Activated CD8-positive, alpha-beta memory T cell treated with anti-CD3 and anti-CD28 coated beads, Interleukin-2, amount 50 U/mL, for 1 hour (primary cell): Measurements from ENCODE around the gene MITD1.
"Not testable (repeated sequence)": the region's sequence is repeated elsewhere in the genome, so short reads cannot be mapped to it uniquely, and the experiment has no call there.

Experiments used
- DNase-seq: peaks from one replicate; pipeline ENCODE4 v3.0.0-alpha.2; 2020; ENCODE audit errors: extremely low read depth

Gene MITD1

DNA sequence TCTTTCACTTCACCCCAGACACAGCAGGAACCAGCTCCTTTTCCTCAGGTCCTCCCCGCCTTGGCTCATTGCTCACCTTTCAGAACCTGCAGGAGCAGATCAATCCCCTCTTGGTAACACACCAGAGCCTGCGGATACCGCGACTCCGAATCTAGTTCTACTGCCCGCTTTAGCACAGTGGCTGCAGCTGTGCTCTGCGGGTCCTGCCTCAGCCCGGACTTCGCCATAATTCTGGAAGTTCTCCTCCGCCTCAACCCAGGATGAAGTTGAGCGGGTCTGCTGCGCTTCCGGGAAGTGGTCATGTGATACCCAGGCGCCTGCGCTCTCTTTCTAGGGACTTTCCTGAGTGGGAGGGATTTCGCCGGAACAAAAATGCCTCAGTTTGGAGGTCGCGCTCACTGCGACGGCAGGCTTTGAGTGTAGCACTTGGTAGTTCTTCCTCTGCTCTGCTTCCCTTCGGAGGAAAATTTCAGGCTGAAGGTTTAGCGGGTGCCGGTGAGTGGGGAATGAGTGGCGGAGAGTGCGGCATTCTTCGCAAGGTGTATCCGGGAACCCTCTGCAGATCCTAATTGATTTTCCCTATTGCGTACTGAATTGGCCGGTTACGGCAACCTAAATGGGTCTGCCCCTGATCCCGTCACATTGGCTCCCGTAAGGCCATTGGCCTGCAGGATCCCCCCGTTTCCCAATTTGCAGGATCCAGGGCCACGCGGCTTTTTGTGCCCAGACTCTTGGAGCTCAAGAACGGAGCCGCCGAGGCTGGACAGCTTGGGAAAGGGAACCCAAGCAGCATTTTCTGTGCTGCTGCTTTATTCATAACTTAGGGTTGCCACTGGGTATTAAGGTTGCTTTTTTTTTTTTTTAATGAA, at the start of gene MITD1, which contains the start of gene MRPL30:
MITD1 (minus strand) TSS at position 304 of the 869 bp plus-strand sequence; CDS start at position 227, 77 bp downstream.
MRPL30 (plus strand) TSS at position 430 of the 869 bp plus-strand sequence. CDS start 5,020 bp downstream, outside the sequence.
- DNase-seq = peak; percentile 78

DNA sequence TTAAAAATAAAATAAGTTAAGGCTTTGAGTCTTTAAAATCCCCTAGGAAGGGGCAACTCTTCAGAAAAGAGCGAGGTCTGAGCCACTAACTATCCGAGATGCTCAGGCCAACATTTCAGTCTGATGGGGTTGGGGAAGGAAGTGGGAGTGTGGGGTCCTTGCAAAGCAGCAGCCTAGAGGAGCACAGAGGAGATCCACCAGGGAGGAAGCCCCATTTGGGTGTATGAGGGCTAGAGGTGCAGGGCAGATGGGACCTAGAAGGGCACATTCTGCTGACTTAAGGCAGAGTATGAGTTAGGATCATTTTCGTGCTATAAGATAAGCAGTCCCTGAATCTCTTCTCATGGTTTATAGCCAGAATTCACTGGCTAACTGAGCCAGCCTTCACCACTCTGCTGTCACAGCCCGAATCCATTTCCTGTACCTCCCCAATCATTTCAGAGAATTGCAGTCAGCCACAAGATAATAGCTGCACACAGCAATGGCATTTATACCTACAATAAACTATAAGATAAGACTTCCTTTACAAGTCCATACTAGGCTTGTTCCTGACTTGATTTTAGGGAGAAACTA, 37.2 kb upstream of the MITD1 start:
- no peak for DNase-seq

DNA sequence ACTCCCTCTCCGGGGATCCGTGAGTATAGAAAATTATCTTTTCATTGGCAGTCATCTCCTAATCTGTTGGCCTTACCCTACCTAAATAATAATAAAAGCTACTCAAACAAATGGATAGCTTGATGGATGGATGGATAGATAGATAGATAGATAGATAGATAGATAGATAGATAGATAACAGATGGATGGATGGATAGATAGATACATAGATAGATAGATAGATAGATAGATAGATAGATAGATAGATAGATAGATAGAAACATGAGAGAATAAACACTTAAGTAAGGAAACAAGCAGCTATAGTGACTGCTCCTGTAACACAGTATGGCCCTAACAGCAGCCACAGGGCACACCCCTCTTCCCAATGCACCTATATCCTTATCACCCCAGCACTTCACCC, 35.2 kb upstream of the MITD1 start:
- DNase-seq = no peak

DNA sequence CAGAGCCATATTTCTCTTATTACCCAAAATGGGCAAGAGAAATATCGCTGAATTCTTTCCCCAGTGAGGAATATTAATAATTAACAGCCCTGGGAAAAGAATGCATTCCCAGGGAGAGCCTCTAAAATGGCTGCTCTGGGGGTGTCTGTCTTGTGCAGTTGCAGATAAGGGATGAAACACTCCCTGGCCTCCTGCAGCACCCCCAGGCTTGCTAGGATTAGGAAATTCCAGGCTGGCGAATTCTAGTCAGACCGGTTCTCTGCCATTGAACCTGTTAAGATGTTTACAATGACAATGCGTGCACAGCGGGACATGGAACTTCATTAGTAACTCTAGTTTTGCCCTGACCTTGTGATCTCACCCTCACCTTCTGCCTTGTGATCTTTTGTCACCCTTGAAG, 24.6 kb upstream of the MITD1 start:
- DNase-seq = no peak

DNA sequence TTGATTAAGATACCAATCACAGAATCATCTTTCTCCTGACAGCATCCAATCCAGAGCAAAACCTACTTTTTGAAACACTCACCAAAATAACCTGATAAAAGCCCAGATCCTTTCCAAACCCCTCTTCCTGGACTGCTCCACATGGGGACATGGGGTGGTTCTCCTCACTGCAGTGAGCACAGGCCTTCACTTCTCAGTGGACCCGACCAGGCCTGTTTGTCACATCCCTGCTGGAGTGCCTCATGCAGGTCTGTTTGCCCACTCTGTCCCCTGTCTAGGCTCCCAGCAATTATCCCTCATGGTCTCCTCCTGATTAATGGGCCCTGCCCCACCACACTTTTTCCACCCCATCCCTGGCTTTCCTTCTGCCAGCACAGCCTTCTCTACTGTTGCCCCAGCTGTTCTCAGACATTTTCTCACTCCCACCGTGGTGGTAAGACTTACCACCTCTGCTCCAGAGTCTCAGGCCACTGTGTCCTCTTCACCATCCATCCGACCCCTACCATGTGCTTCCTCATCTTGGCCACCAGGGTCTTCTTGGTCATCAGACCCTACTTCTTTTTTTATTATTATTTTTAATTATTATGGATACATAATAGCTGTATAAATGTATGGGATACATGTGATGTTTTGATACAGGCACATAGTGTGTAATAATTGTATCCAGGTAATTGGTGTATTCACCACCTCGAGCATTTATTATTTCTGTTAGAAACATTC, 21.3 kb upstream of the MITD1 start:
- no peak for DNase-seq

DNA sequence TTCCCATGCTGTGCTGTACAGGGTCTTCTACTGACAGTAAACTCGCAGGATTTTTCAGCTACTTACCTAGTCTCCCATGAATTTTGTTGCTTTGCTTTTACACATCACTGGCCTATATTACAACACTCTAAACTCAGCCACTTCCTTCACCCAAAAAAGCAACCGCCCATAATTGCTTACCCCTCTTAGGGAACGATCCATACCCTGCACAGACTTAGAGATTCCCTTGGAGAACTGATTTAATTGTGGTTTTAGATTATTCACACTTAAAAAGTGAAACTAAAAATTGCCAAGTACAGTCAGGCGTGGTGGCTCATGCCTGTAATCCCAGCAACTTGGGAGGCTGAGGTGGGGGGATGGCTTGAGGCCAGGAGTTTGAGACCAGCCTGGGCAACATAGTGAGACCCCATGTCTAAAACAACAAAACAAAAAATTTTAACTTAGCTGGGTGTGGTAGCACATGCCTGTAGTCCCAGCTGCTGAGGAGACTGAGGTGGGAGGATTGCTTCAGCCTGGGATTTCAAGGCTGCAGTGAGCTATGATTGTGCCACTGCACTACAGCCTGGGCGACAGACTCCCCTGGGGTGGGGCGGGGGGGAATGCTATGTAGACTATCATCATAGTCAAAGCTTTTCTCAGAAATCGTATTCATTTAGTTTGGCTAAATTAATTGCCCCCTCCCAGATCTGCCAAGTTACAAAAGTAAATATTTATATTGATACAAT, 19.4 kb upstream of the MITD1 start:
- DNase-seq = no peak

DNA sequence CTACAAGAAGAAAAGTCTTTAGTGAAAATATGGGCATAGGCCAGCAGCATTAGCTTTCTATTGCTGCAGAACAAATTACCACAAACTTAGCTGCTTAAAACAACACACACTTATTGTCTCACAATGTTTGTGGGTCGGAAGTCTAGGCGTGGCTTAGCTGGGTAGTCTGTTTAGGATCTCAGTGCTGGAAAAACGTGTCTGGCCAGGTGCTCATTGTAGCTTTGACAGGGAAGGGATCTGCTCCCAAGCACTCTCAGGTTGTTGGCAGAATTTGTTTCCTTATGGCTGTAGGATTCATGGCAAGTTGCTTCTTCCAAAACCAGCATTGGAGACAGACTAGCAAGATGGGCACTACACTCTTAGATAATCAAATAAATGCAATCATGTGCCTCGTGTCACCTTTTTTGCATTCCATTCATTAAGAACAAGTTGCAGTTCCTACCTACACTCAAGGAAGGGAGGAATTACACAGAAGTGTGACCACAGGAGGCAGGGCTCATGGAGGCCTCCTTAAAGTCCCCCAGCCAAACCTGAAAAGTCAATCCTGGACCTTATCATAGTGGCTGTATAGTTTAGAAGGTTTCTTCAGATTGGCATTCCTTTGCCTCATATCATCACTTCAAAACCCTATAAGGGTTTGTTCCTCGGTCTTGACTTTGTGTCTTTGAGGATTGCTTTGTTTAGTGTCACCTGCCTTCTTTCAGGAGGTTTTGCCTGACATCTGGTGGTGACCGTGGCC, 17.4 kb upstream of the MITD1 start:
- no peak for DNase-seq

DNA sequence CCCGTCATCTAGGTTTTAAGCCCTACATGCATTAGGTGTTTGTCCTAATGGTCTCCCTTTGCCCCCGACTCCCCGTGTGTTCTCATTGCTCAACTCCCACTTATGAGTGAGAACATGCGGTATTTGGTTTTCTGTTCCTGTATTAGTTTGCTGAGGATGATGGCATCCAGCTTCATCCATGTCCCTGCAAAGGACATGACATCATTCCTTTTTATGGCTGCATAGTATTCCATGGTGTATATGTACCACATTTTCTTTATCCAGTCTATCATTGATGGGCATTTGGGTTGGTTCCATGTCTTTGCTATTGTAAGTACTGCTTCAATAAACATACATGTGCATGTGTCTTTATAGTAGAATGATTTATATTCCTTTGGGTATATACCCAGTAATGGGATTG, 11.5 kb upstream of the MITD1 start:
- DNase-seq = not testable (repeated sequence)

DNA sequence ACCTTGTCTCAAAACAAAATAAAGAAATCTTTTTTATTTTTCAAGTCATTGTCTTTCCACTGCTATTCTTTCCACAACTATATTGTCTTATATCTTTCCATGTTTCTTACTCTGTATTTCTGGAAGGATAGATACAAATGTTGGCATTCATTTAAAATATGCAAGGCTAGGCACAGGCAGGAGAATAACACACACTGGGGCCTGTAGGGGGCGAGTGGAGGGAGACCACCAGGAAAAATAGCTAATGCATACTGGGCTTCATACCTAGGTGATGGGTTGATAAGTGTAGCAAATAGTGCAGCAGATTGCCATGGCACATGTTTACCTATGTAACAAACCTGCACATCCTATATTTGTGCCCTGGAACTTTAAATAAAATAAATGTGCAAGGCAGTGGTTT, 9.7 kb upstream of the MITD1 start:
- DNase-seq = no peak

DNA sequence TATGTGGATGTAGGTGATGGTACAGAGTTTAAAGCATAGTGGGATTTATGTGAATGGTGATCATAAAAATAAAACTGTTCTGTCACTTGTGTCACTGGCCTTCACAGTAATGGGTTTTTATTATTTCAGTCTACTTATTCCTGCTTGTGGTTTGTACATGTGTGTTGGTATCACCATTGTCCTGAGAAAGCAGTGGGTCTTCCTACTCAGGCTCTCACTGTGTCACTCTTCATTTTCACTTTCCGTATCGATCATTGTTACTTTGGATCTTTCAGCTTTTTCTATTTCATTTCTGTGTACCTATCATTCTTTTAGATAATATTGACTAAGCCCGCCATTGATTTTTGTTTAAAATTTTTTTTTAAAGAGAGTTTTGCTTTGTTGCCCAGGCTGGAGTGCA, 7.5 kb upstream of the MITD1 start:
- no peak for DNase-seq

DNA sequence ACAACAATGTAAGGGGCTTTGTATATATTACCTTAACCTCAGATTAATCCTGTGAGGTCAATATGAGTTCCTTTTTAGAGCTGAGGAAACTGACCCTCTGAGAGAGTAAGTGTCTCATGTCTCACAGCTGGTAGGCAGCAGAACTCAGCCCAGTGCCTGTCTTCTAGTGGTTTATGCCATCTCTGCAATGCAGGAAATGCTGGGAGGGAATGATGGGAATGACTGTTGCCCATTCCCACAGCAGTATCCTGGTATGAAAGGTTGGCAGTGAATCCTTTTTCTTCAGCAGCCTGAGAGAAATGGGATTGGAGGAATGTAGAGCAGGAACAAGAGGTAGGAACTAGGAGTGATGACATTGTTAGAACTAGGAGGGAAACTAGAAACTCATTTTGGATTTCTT, 6.2 kb upstream of the MITD1 start:
- no peak for DNase-seq

DNA sequence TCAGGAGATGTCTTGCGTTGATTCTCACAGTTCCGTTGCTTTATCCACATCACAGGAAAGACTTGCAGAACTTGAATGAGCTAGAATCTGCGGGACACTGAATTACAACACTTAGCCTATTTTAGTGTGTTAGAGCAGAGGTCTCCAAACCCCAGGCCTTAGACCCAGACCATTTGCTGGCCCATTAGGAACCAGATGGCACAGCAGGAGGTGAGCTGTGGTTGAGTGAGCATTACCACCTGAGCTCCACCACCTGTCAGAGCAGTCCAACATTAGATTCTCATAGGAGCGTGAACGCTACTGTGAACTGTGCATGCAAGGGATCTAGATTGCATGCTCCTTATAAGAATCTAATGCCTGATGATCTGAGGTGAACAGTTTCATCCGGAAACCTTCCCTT, 4.0 kb upstream of the MITD1 start:
- no peak for DNase-seq

DNA sequence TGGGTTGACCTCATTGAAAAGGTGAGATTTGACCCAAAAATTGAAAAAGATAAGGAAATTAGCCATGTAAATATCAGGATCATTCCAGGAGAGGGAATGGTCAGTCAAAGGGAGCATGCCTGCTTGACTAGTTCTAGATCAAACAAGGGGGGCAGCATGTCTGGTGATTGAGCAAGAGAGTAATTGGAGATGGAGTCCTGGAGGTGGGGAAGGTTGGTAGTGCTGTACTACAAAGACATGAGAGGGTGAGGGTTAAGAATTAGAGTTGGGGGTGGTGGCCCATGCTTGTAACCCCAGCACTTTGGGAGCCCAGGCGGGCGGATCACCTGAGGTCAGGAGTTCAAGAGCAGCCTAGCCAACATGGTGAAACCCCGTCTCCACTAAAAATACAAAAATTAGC, 2.2 kb upstream of the MITD1 start:
- no peak for DNase-seq

DNA sequence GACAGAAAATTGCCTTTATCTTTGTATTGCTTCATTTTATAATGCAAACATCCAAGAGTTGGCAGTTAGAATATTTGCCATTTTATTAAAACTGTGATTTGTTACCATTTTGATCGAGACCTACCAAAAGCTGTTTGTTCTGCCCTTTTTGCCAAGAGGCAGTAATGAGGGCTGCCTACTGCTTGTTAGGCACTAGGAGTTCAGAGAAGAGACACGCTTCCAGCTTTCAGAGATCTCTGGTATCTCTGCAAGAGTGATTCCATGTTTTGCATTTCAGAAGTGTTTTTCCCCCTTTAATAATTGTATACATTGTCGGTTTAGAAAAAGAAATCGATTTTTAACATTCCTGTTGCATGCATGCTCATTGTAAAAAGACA, 754 bp upstream of the MITD1 start:
- no peak for DNase-seq

DNA sequence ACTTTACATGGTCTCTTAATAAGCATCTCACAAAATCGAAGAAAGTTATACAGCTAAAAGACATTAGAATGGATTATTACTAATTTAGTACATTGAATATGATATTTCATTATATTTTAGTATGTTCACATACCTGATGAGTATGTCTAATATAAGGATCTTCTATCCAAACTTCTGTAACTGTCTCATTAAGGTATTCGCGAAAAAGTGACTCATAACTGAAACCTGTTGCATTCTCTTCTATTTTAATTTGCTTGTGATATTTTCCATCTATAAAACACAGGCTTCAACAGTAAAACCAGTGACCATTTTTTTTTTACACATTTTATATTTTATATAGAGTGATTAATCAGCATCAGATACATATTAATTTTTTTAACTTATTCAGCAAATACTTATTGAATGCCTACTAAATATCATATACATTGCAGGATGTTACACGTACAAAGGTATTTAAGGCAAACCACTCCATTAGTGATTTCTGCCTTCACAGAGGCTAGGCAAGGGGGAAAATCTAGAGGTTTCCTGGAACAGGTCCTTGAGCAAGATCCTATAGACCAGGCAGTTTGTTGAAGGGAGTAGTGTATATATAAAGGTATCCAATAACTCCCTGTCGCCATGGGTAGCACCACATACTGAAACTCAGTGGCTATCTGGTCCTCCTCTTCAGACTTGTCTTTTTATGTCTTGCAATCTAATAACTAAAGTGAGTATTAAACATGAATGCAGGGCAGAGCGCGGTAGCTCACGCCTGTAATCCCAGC, 9.3 kb downstream of the MITD1 start:
- no peak for DNase-seq

DNA sequence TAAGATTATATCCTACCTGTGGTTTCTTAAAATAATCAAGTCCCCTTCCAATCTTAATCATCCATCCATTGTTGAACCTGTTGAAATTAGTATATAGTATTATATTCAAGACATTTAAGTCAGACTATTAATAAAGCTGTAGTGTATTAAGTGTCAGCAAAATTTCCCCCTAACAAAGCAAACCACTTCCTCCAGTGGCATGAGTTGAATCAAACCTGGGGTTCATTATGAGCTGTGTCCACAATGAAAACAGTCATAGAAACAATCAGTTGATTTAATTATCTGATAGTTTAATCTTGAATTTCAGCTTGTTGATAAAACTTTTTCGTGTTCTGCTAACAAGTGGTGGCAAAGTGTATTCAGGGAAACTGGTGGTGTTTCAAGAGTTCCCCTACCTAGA, 11.3 kb downstream of the MITD1 start:
- DNase-seq = no peak

DNA sequence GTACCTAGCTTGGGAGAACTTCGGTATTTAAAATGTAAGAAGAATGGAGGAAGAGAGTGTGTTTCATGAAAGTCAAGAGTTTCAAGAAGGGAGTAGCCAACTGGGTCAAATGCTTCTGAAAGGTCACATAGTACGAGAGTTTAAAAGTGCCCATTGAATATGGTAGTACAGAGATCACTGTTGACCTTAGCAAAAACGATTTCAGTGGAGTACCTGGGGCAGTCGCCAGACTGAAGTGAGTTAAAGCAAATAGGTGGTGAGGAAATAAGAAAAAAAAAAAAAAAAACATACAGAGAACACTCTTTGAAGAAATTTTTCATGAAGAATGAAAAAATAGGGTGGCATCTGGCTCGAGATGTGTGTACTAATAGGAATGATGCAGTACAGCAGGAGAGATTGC, 14.6 kb downstream of the MITD1 start:
- no peak for DNase-seq

DNA sequence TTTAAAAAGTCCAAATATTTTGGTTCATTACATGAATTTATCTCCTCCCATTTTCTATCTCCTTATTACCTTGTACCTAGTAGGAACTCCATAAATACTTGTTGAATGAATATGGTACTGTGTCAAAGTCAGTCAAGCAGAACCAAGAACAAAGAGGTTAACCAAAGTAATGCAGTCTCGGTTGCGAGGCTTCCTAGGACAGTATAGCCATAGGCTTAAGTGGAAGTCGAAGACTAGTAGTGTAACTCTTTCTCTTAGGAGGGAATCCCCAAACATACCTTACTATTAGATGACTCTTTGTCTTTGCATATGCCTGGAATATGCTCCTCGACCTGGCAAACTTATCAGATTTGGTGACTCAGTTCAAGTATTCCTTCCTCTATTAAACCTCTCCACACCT, 21.3 kb downstream of the MITD1 start:
- DNase-seq = no peak

DNA sequence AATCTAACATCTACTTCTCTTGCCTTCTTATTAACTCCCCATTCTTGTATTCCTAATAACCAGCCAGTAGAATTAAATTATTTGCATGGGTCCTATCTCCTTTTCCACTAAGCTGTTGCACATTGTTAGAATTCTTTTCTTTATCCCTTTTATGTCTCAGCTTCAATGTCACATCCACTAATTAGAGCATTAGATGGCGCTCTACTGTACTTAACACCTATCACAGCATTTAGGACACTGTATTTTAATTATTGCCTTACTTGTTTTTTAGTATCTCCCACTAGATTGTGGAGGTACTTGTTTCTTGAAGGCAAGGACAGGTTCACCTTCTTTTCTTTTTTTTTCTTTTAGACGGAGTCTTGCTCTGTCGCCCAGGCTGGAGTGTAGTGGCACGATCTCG, 22.3 kb downstream of the MITD1 start:
- DNase-seq = no peak

DNA sequence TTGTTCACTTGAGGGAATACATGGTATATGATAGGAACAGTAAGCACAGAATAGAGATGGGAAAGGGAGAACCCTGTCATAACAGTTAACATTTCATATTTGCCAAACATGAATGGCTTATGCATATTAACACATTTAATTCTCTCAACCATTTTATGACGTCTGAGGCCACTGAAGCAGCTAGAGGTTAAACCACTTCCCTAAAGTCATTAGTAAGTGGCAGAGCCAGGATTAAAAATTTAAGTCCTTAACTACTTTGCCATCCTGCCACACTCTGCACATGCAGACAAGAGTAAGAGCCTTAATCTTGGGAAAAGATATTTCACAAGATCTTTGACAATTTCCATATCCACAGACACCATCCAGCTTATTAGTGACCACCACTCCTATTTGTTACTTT, 24.0 kb downstream of the MITD1 start:
- no peak for DNase-seq
